HepG2 (cell line): Measurements from ENCODE around the gene JPH4. TPM values are rescaled to one million over a fixed set of nuclear protein-coding genes. Genes with fewer than 3 reads are reported as not detected.

Experiments
- GFI1 ChIP-seq: sonication (generic); formaldehyde crosslinking; IDR thresholded peaks from 2 replicates; pipeline ENCODE4 v1.5.0; 2020; ENCODE audit warnings: missing genetic modification reagents, mild to moderate bottlenecking, borderline replicate concordance
- HHEX ChIP-seq: IDR thresholded peaks from 2 replicates; pipeline ENCODE4 v1.6.1; 2016; ENCODE audit warnings: control low read depth
- JARID2 ChIP-seq: sonication (generic); formaldehyde crosslinking; IDR thresholded peaks from 2 replicates; pipeline ENCODE4 v1.8.1; 2023; ENCODE audit warnings: missing genetic modification reagents, inconsistent platforms; ENCODE audit not compliant: insufficient replicate concordance
- PAF1 ChIP-seq: IDR thresholded peaks from 2 replicates; pipeline ENCODE4 v1.6.1; 2016; ENCODE audit warnings: missing genetic modification reagents, missing compliant biosample characterization
- PBX2 ChIP-seq: IDR thresholded peaks from 2 replicates; pipeline ENCODE4 v1.6.1; 2016; ENCODE audit warnings: control low read depth
- SOX13 ChIP-seq, 3 experiments: fragments of 450-650 bp in 1 of 3; sonication (generic) in 1 of 3; formaldehyde crosslinking in 1 of 3; IDR thresholded peaks in 2 of 3; conservative IDR thresholded peaks in 1 of 3; 2 replicates each; pipeline versions ENCODE4 v1.5.0 to v1.6.1; 2016 to 2020; ENCODE audit warnings: antibody characterized with exemption in 1 of 3, mild to moderate bottlenecking in 1 of 3, missing compliant biosample characterization in 1 of 3, missing genetic modification reagents in 1 of 3, moderate library complexity in 1 of 3
- SP4 ChIP-seq: sonication (generic); formaldehyde crosslinking; IDR thresholded peaks from 2 replicates; pipeline ENCODE4 v1.8.1; 2023; ENCODE audit warnings: mild to moderate bottlenecking, missing genetic modification reagents
- TRAFD1 ChIP-seq: sonication (generic); formaldehyde crosslinking; IDR thresholded peaks from 2 replicates; pipeline ENCODE4 v1.5.1; 2020; ENCODE audit warnings: missing genetic modification reagents, mild to moderate bottlenecking, borderline replicate concordance
- WIZ ChIP-seq: sonication (generic); formaldehyde crosslinking; IDR thresholded peaks from 2 replicates; pipeline ENCODE4 v1.5.1; 2020; ENCODE audit warnings: mild to moderate bottlenecking, missing genetic modification reagents
- YEATS4 ChIP-seq: sonication (generic); formaldehyde crosslinking; IDR thresholded peaks from 2 replicates; pipeline ENCODE4 v1.4.0; 2020; ENCODE audit warnings: missing genetic modification reagents, borderline replicate concordance
- ZNF121 ChIP-seq: sonication (generic); formaldehyde crosslinking; IDR thresholded peaks from 2 replicates; pipeline ENCODE4 v1.5.0; 2020; ENCODE audit warnings: mild to moderate bottlenecking, missing genetic modification reagents
- ZNF232 ChIP-seq: sonication (generic); formaldehyde crosslinking; IDR thresholded peaks from 2 replicates; pipeline ENCODE4 v1.4.0; 2020; ENCODE audit warnings: missing genetic modification reagents, borderline replicate concordance
- ZNF253 ChIP-seq: sonication (generic); formaldehyde crosslinking; IDR thresholded peaks from 2 replicates; pipeline ENCODE4 v1.8.0; 2022; ENCODE audit warnings: mild to moderate bottlenecking, missing genetic modification reagents, borderline replicate concordance
- polyA plus RNA-seq, 8 experiments: library from polyadenylated mRNA; depleted of rRNA in 3 of 8; stranded (reverse) in 7 of 8; unstranded in 1 of 8; fragments of >200 nt; fragmentation: Illumina TruSeq in 4 of 8; extraction: Trizol in 4 of 8; gene quantifications; 2 replicates each; pipeline versions ENCODE4 v1.2.1 to v1.2.3, GENCODE V29; 2011 to 2016; ENCODE audit warnings: low read depth in 4 of 8, missing spikeins in 1 of 8, mixed read lengths in 1 of 8; ENCODE audit not compliant: insufficient read depth in 1 of 8
- total RNA-seq, 5 experiments: library from RNA; depleted of rRNA; stranded (reverse); fragments of >200 nt; fragmentation: Illumina TruSeq; extraction: Trizol; gene quantifications; 2 replicates each; pipeline ENCODE4 v1.2.3, GENCODE V29; 2016; ENCODE audit warnings: low read depth in 1 of 5
- TF ChIP-seq, protein P1 (sequence below), 2 experiments: sonication (generic) in 1 of 2; formaldehyde crosslinking in 1 of 2; IDR thresholded peaks; 2 replicates each; pipeline versions ENCODE4 v1.6.1 to v1.9.0; 2014 to 2022; ENCODE audit warnings: antibody characterized with exemption in 1 of 2, borderline replicate concordance in 1 of 2, inconsistent platforms in 1 of 2, low read depth in 1 of 2, missing genetic modification reagents in 1 of 2
- TF ChIP-seq, protein P2 (sequence below): sonication (generic); formaldehyde crosslinking; IDR thresholded peaks from 2 replicates; pipeline ENCODE4 v1.5.0; 2020; ENCODE audit warnings: missing genetic modification reagents
- TF ChIP-seq, protein P3 (sequence below): sonication (generic); formaldehyde crosslinking; IDR thresholded peaks from 2 replicates; pipeline ENCODE4 v1.5.0; 2020; ENCODE audit warnings: mild to moderate bottlenecking, low read depth, missing genetic modification reagents, borderline replicate concordance

The JPH4 gene
- total and polyA plus RNA-seq, 2 of the 13 experiments (the other 11 are each of a cell fraction or from before 2014, with no cell fraction given), result 0.08 to 0.22 TPM

GRCh38 chr14:23610090-23610814 is 31.7 kb upstream of the JPH4 start (continued):
- TF ChIP-seq YEATS4 (CRISPR knock-in tag) (peak; percentile 77; the same call in 1 of the 2 replicates), SOX13 (IDR thresholded peaks at IDR 0.05) (peak; percentile 58), SOX13 (CRISPR knock-in tag; conservative IDR thresholded peaks at IDR 0.05 in 1 of 2, IDR thresholded peaks at IDR 0.05 in 1 of 2) (peak in 1 of 2 experiments; percentile 96; a peak in 2 of 4 replicates), ZNF121 (CRISPR knock-in tag) (peak; percentile 34; the same call in 1 of the 2 replicates), WIZ (no peak), SP4 (CRISPR knock-in tag) (no peak), GFI1 (CRISPR knock-in tag) (peak; percentile 95), PAF1 (CRISPR knock-in tag) (no peak), TRAFD1 (no peak), ZNF232 (CRISPR knock-in tag) (no peak; the same call in 1 of the 2 replicates), PBX2 (0 out of 2 replicates have a peak, but pooled peaks have one; percentile 21), HHEX (CRISPR knock-in tag) (0 out of 2 replicates have a peak, but pooled peaks have one; percentile 43), JARID2 (CRISPR knock-in tag) (no peak), ZNF253 (CRISPR knock-in tag) (no peak)
- TF ChIP-seq, protein P1, sequence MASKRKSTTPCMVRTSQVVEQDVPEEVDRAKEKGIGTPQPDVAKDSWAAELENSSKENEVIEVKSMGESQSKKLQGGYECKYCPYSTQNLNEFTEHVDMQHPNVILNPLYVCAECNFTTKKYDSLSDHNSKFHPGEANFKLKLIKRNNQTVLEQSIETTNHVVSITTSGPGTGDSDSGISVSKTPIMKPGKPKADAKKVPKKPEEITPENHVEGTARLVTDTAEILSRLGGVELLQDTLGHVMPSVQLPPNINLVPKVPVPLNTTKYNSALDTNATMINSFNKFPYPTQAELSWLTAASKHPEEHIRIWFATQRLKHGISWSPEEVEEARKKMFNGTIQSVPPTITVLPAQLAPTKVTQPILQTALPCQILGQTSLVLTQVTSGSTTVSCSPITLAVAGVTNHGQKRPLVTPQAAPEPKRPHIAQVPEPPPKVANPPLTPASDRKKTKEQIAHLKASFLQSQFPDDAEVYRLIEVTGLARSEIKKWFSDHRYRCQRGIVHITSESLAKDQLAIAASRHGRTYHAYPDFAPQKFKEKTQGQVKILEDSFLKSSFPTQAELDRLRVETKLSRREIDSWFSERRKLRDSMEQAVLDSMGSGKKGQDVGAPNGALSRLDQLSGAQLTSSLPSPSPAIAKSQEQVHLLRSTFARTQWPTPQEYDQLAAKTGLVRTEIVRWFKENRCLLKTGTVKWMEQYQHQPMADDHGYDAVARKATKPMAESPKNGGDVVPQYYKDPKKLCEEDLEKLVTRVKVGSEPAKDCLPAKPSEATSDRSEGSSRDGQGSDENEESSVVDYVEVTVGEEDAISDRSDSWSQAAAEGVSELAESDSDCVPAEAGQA (IDR thresholded peaks at IDR 0.05; ENCODE audit: low read depth), result no peak
- TF ChIP-seq, protein P1 (CRISPR knock-in tag; IDR thresholded peaks at IDR 0.05; ENCODE audit: borderline replicate concordance), result 0 out of 2 replicates have a peak, but pooled peaks have one; percentile 14
- TF ChIP-seq, protein P2, sequence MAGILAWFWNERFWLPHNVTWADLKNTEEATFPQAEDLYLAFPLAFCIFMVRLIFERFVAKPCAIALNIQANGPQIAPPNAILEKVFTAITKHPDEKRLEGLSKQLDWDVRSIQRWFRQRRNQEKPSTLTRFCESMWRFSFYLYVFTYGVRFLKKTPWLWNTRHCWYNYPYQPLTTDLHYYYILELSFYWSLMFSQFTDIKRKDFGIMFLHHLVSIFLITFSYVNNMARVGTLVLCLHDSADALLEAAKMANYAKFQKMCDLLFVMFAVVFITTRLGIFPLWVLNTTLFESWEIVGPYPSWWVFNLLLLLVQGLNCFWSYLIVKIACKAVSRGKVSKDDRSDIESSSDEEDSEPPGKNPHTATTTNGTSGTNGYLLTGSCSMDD (CRISPR knock-in tag), result no peak
- TF ChIP-seq, protein P3, sequence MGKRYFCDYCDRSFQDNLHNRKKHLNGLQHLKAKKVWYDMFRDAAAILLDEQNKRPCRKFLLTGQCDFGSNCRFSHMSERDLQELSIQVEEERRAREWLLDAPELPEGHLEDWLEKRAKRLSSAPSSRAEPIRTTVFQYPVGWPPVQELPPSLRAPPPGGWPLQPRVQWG (CRISPR knock-in tag), result no peak
